Osteocyte (in vitro differentiated cells): ENCODE results near the gene IRX1. TPM values are rescaled to one million over a fixed set of nuclear protein-coding genes. Genes with fewer than 3 reads are reported as not detected.

Experiments used
- DNase-seq: peaks from one replicate; pipeline ENCODE4 v3.0.0; 2021; ENCODE audit warnings: mixed read lengths; ENCODE audit not compliant: unreplicated experiment; ENCODE audit errors: extremely low spot score
- H3K27ac Mint-ChIP-seq: one replicate; pipeline ENCODE4 v1.8.0; 2021; ENCODE audit warnings: mild to moderate bottlenecking, mixed read lengths; ENCODE audit not compliant: unreplicated experiment
- H3K27me3 Mint-ChIP-seq: one replicate; pipeline ENCODE4 v1.8.0; 2021; ENCODE audit warnings: mixed read lengths; ENCODE audit not compliant: unreplicated experiment
- H3K36me3 Mint-ChIP-seq: one replicate; pipeline ENCODE4 v1.8.0; 2021; ENCODE audit warnings: mixed read lengths; ENCODE audit not compliant: unreplicated experiment
- H3K4me1 Mint-ChIP-seq: one replicate; pipeline ENCODE4 v1.8.0; 2021; ENCODE audit warnings: mixed read lengths; ENCODE audit not compliant: unreplicated experiment
- H3K4me3 Mint-ChIP-seq: one replicate; pipeline ENCODE4 v1.8.0; 2021; ENCODE audit warnings: mild to moderate bottlenecking, moderate library complexity, mixed read lengths; ENCODE audit not compliant: unreplicated experiment
- H3K9me3 Mint-ChIP-seq: one replicate; pipeline ENCODE4 v1.8.0; 2021; ENCODE audit warnings: mixed read lengths; ENCODE audit not compliant: unreplicated experiment
- CTCF ChIP-seq: fragments of 200-600 bp; sonication (generic); IDR thresholded peaks from 2 replicates; pipeline ENCODE4 v1.5.0; 2021; ENCODE audit warnings: antibody characterized with exemption, mild to moderate bottlenecking, moderate library complexity
- long read RNA-seq: library from polyadenylated mRNA; unstranded; transcript quantifications from one replicate; pipeline ENCODE4 v2.0.0, GENCODE V29; 2021
- total RNA-seq: library from RNA; stranded (reverse); gene quantifications from 2 replicates; pipeline ENCODE4 v1.2.1, GENCODE V29; 2021

The IRX1 gene
- total RNA-seq = 11.8 and 12.0 TPM in 2 replicates
- long read RNA-seq = 0 reads

- peaks cover 7% of the 10 kb centered on the region for H3K36me3 Mint-ChIP-seq
- peaks cover 34% of the 10 kb centered on the region for H3K4me1 Mint-ChIP-seq
- peak within 1 kb of the TSS; percentile 92 for H3K27ac Mint-ChIP-seq
- TF ChIP-seq CTCF = no peak
- peak within 1 kb of the TSS; percentile 87 for H3K4me3 Mint-ChIP-seq
- peaks cover 14% of the 10 kb centered on the region for H3K27me3 Mint-ChIP-seq
- DNase-seq = peak; percentile 92
- no peaks in the 10 kb centered on the region for H3K9me3 Mint-ChIP-seq
These were observed at the start of gene IRX1 for GRCh38 chr5:3595006-3595961. Gene IRX1 (plus strand): TSS chr5:3595832. CDS start chr5:3596106, 274 bp downstream.

DNA sequence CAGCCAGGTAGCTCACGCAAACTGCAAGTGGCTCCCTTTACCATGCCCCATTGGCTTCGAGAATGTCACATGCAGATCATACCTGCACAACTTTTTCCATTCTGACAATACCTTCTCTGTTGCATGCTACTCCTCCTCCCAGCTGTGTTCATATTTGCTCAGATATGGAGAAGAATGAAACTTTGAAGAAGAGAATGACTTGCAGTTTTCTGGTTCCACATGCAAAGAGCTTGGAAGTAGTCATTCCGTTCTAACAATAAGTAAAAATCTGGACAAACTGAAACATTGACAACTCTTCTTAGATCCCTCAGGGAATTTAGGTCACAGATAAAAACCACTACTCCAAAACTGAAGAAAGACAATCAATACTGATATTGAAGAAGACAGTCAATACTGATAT lies 49.6 kb upstream of the IRX1 start:
- no peak overlapping the region for H3K27ac Mint-ChIP-seq
- no peaks in the 10 kb centered on the region for H3K27me3 Mint-ChIP-seq
- peaks cover 62% of the 10 kb centered on the region for H3K9me3 Mint-ChIP-seq
- H3K4me1 Mint-ChIP-seq = no peaks in the 10 kb centered on the region
- H3K36me3 Mint-ChIP-seq = no peaks in the 10 kb centered on the region
- DNase-seq = no peak
- no peak for TF ChIP-seq CTCF
- no peak overlapping the region for H3K4me3 Mint-ChIP-seq

DNA sequence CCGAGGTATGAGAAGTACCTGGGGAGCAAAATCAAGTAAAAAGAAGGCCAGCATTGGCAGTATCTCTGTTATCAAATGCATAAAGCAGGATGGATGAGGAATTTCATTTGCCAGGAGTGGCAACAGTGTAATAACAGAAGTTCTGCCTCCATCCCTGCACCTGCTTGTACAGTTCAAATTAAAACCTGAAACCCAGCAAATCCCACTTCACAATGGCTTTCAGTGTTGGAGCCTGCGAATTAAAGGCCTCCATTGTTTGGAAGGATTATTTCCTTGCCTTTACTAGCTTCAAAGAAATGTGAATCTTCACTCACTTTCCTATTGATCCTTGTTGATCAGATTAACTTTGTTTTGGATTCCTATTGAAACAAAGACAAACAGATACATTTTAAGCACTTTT lies 31.5 kb upstream of the IRX1 start:
- peaks cover 35% of the 10 kb centered on the region for H3K9me3 Mint-ChIP-seq
- no peaks in the 10 kb centered on the region for H3K4me1 Mint-ChIP-seq
- no peaks in the 10 kb centered on the region for H3K36me3 Mint-ChIP-seq
- no peak for TF ChIP-seq CTCF
- DNase-seq = no peak
- no peak overlapping the region for H3K4me3 Mint-ChIP-seq
- no peak overlapping the region for H3K27ac Mint-ChIP-seq
- H3K27me3 Mint-ChIP-seq = no peaks in the 10 kb centered on the region

- H3K36me3 Mint-ChIP-seq = no peaks in the 10 kb centered on the region
- H3K4me1 Mint-ChIP-seq = no peaks in the 10 kb centered on the region
- H3K27me3 Mint-ChIP-seq = no peaks in the 10 kb centered on the region
- H3K27ac Mint-ChIP-seq = no peak overlapping the region
- no peak overlapping the region for H3K4me3 Mint-ChIP-seq
- no peak for TF ChIP-seq CTCF
- H3K9me3 Mint-ChIP-seq = peaks cover 32% of the 10 kb centered on the region
- DNase-seq = no peak
These were observed 30.7 kb upstream of the IRX1 start for GRCh38 chr5:3564827-3565518.
